ENCODE results near the gene AGBL4. TPM values are rescaled to one million over a fixed set of nuclear protein-coding genes. Genes with fewer than 3 reads are reported as not detected.

The AGBL4 gene
- polyA plus RNA-seq, 1 experiment: not detected

GRCh38 chr1:48665708-48666407, 1357.9 kb downstream of the AGBL4 start:
- ChIA-PET CTCF (interaction anchor here (0.6 to 3.7 kb wide), 2 partner anchors 11 to 114 kb away, joined by 3 to 15 read pairs; no protein-coding TSS in a partner anchor), POLR2A (no interaction called here)
- Histone ChIP-seq H3K27me3 (ENCODE audit: control insufficient read depth, insufficient read depth, low read length) (peaks cover 2% of the 10 kb centered on the region), H3K9me3 (ENCODE audit: control insufficient read depth, insufficient read depth, low read length) (no peaks in the 10 kb centered on the region), H3K4me3 (ENCODE audit: low read depth, low read length) (no peak overlapping the region), H3K27ac (ENCODE audit: low read depth, low read length) (no peak overlapping the region)
- no peak for DNase-seq (ENCODE audit: low read depth, low spot score)
- TF ChIP-seq CTCF (IDR thresholded peaks at IDR 0.05; ENCODE audit: low read depth, low read length): no peak

- TF ChIP-seq CTCF (IDR thresholded peaks at IDR 0.05; ENCODE audit: low read depth, low read length): no peak
- DNase-seq (ENCODE audit: low read depth, low spot score): no peak
- Histone ChIP-seq H3K27me3 (ENCODE audit: control insufficient read depth, insufficient read depth, low read length) (no peaks in the 10 kb centered on the region), H3K27ac (ENCODE audit: low read depth, low read length) (no peak overlapping the region), H3K4me3 (ENCODE audit: low read depth, low read length) (no peak overlapping the region), H3K9me3 (ENCODE audit: control insufficient read depth, insufficient read depth, low read length) (no peaks in the 10 kb centered on the region)
- CTCF ChIA-PET: no interaction called here
- POLR2A ChIA-PET: no interaction called here
These were observed 1361.9 kb downstream of the AGBL4 start for GRCh38 chr1:48661726-48662463.

- no peak for TF ChIP-seq CTCF (IDR thresholded peaks at IDR 0.05; ENCODE audit: low read depth, low read length)
- CTCF ChIA-PET: interaction anchor here (1.0 kb wide), 1 partner anchor 18 kb away, joined by 3 read pairs; no protein-coding TSS in a partner anchor
- Histone ChIP-seq H3K27ac (ENCODE audit: low read depth, low read length) (no peak overlapping the region), H3K27me3 (ENCODE audit: control insufficient read depth, insufficient read depth, low read length) (no peaks in the 10 kb centered on the region), H3K9me3 (ENCODE audit: control insufficient read depth, insufficient read depth, low read length) (no peaks in the 10 kb centered on the region), H3K4me3 (ENCODE audit: low read depth, low read length) (no peak overlapping the region)
- POLR2A ChIA-PET: no interaction called here
- DNase-seq (ENCODE audit: low read depth, low spot score): no peak
These were observed 1364.0 kb downstream of the AGBL4 start for GRCh38 chr1:48659801-48660200.

- H3K4me3 ChIP-seq (ENCODE audit: low read depth, low read length): no peak overlapping the region
- H3K27me3 ChIP-seq (ENCODE audit: control insufficient read depth, insufficient read depth, low read length): no peaks in the 10 kb centered on the region
- H3K27ac ChIP-seq (ENCODE audit: low read depth, low read length): no peak overlapping the region
- ChIA-PET POLR2A (no interaction called here), CTCF (interaction anchor here (0.8 to 1.7 kb wide), 2 partner anchors 20 to 40 kb away, joined by 3 to 4 read pairs; no protein-coding TSS in a partner anchor)
- no peak for DNase-seq (ENCODE audit: low read depth, low spot score)
- no peak for TF ChIP-seq CTCF (IDR thresholded peaks at IDR 0.05; ENCODE audit: low read depth, low read length)
- H3K9me3 ChIP-seq (ENCODE audit: control insufficient read depth, insufficient read depth, low read length): no peaks in the 10 kb centered on the region
These were observed 1366.3 kb downstream of the AGBL4 start for GRCh38 chr1:48657413-48657812.

All from AG04450 (cell line).